Stimulated activated CD4-positive, alpha-beta T cell treated with anti-CD3 and anti-CD28 coated beads, Interleukin-12 subunit alpha, Interleukin-12 subunit beta, amount 100 ng/mL, for 24 hours (primary cell): ENCODE data around the gene LIMS2.

ENCODE experiments used
- DNase-seq, 2 experiments: peaks; one replicate each; pipeline ENCODE4 v3.0.0-alpha.2; 2020; ENCODE audit warnings: low read depth in 2 of 2

LIMS2 gene, protein sequence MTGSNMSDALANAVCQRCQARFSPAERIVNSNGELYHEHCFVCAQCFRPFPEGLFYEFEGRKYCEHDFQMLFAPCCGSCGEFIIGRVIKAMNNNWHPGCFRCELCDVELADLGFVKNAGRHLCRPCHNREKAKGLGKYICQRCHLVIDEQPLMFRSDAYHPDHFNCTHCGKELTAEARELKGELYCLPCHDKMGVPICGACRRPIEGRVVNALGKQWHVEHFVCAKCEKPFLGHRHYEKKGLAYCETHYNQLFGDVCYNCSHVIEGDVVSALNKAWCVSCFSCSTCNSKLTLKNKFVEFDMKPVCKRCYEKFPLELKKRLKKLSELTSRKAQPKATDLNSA

DNA sequence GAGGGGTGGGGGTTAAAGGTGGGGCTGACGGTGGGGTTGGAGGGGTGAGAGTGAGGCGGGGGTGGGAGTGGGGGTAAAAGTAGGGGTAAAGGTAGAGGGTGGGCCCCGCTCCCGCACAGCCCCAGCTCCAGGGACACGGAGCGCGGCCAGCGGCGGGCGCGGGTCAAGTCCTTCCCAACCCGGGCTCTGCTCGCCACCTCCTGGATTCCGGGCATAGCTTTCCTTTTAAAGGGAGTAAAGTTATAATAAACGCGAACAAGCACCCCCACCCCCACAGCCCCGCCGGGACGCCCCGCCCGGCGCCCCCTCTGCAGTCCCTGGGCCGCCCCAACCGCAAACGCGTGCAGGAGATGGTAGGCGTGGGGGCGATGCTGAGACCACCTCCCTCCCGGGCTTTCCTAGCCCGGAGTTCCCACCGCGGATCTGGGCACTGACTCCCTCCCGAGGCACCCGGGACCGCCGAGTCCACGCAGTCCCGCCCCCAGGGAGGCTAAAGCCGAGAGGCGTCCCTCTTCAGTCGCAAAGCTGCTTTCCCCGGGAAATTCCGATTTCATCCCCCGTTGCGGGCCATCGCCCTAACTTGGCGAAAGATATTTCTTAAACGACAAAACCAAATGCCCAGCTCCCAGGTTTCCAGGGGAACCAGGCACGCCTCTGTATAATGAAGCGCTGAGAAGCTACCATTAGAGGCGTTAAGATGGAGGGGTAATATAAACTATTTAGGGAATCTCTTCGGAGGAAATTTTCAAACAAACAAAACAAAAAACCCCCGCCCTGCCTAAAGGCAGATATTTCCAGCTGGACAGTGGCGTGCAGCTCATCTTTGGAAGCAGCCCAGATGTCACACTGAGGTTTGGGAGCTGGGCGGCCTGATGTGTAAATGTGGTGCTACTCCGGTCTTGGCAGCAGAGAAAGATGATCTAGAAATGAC lies at the start of gene LIMS2:
Gene LIMS2, minus strand, starts transcription at position 200 of the 931 bp plus-strand sequence. CDS start 506 bp downstream, outside the sequence.
- DNase-seq: no peak

DNA sequence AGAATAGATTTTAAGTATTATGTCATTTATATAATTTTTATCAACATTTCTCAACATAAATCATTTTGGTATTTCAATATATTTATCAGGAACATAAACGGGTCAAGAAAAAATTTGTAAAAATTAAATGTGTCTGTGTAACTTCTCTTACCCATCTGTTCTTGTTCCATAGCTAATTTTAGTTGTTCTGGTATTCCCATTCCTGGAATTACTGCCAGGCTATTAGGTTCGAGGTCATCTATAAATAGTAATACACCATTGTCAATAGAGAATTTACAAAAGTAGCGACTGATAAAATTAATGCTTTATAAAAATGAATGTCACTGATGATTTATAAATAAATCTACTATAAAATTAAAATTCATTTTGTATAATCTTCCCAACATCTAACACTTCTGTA lies 47.5 kb upstream of the LIMS2 start:
- no peak for DNase-seq

DNA sequence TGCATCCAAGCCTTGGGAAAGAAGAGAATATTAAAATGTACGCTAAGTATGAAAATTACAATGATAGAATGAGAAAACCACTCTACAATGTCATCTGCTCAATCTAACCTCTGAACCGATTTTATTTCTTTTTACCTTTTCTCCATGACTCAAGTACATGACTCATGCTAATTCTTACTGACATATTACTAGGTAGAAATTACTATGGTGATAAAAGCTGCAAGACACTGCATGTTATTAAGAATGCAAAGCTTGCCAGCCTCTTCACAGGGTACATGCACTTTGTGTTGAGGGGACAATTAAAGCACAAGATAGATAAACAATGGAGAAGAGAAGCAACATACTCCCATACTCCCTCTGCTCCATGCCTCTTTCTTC lies 46.6 kb upstream of the LIMS2 start:
- DNase-seq: no peak

DNA sequence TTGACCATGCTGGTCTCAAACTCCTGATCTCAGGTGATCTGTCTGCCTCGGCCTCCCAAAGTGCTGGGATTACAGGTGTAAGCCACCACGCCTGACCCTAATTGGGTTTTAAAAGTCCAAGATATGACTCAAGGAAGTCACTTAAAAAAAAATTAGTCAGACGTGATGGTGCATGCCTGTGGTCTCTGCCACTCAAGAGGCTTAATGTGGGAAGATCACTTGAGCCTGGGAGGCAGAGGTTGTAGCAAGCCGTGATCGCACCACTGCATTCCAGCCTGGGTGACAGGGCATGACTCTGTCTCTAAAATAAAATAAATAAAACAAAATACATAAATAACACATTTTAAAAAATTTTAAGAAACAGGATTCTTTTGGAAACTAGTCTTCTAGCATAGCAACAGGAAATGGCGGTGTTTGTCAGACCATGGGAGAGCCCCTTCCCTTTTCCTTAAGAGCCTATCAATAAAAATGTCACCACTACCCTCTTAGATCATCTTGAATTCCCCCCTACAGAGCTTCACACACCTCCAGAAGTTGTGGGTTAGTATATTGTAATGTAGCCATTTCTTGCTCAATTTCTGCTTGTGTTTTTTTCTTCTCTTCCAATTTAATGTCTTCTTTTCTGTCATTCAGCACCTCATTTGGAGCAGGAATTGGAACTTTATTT lies 46.1 kb upstream of the LIMS2 start:
- no peak for DNase-seq

DNA sequence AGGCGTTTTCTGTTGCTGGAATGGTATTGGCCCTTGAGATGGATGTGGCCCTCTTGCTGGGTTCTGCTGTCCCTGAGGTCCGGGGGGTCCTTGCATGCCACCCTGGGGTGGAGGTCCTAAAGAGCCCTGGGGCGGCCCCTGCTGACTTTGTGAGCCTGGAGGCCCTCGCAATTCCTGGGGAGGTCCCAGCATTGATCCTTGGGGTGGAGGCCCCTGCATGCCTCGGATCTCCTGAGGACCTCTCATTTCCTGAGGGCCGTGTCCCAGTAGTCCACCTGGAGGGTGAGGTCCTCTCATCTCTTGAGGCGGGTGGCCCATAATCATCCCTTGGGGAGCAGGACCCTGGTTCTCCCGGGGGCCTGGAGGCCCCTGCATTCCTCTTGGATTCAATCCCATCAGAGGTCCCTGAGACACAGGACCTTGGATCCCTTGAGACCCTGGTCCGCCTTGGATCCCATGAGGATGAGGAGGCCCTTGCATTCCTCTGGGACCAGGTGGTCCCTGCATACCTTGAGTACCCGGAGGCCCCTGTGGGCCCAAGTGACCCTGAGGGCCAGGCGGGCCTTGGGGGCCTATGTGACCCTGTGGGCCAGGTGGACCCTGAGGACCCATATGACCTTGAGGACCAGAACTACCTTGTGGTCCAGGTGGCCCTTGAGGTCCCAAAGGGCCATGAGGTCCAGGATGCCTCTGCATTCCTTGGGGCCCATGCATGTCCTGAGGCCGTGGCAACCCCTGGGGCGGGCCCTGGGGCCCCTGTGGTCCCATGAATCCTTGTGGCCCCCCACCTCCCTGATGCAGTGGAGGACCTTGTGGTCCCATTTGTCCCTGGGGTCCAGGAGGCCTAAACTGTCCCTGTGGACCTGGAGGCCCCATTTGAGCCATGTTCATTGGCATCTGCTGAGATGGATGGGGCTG lies 44.2 kb upstream of the LIMS2 start:
- DNase-seq: no peak

DNA sequence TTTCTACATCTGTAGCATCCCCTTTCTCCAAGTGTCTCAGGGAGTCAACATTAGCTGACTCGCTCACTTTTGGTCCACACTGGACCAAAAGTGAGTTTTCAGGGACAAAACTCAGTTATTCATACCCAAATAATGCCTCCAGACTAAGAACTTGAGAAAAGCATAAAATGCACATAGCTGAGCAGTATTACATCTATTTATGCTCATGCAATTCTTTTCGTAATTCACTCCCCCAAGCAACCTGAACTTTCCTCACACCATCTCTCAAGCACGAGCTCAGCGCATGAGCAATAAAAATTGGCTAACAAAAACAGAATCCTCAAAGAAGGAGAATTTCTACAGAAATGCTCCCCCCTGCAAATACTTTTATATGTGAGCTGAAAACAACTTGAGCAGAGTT lies 42.9 kb upstream of the LIMS2 start:
- DNase-seq: no peak

DNA sequence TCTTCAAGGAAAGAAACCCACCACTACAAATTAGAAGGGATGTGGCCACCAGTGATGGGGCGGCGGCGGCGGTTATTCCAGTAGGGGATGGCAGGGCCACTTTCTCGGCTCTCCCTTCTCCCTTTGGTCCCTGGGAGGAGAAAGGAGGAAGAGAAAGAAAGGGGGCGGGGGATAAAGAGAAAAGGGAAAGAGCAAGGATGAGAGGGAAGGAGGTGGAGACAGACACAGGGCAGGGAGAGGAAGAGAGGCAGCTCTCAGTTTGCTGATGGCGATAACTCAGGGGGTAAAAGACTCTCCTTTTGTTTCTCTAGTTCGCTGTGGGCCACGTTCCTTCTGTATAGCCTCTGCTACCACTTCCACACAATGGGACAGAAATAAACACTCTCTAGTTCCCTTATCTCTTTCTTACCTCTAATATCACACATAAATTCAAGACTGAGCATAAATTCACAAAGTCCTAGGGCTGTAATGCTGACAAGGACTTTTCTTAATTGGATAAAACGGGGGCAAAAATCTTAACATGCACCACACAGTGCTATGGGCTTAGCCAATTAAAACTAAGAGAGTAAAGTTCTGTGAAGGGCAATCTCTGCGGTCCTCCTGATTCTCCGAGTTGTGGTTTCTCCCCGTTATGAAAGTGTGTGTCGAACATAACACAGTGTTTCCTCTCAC lies 40.6 kb upstream of the LIMS2 start:
- no peak for DNase-seq

DNA sequence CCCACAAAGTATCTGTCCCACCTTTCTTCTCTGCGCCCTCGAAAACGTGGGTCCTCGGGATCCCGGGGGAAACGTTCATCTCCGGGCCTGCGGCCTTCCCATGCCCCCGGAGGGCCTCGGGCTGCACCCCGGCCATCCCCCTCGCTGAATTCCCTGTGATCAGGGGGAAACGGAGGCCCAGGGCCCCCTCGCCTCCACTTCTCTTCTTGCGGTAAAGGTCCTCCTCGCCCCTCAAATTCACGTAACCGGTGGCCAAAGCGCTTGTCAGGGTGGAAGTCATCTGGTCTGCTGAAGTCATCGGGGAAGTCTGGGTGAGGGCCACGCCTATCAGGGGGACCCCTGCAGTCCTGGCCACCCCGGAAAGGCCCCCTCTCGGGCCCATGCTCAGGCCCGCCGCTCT lies 38.2 kb upstream of the LIMS2 start:
- DNase-seq: no peak

DNA sequence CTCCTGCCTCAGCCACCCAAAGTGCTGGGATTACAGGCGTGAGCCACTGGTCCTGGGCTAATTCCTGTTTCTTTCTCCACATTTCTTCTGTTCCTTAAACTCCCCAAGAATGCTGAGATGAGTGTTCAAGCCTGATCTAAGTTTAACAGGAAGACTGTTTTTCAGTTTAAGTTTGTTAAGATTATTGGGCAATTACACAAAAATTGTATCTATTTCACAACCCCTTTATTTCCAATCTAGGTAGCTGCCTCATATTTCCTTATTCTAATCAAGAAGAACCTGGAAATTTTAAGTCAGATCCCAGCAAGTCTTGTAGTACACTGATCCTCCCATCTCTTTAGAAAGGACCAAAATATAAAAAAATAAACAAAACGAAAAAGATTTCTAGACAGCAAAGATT lies 37.7 kb upstream of the LIMS2 start:
- DNase-seq: no peak

DNA sequence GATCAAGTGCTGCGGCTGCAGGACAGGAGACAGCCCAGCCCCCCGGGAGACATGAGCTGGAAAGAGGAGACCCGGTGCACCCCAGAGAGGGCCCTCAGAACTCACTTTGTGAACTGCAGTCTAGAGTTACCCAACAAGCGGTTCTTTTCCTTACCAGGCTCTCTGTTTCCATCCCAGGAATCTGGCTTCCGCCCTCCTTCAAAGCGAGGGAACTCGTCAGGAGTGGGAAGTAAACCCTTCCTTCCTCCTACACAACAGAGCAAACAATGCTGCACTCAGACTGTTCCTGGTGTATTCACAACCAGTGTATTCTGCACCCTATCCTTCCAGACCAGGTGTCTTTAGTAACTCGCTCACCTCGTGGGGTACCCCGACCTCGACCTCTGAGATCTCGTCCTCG lies 34.0 kb upstream of the LIMS2 start:
- DNase-seq: no peak

DNA sequence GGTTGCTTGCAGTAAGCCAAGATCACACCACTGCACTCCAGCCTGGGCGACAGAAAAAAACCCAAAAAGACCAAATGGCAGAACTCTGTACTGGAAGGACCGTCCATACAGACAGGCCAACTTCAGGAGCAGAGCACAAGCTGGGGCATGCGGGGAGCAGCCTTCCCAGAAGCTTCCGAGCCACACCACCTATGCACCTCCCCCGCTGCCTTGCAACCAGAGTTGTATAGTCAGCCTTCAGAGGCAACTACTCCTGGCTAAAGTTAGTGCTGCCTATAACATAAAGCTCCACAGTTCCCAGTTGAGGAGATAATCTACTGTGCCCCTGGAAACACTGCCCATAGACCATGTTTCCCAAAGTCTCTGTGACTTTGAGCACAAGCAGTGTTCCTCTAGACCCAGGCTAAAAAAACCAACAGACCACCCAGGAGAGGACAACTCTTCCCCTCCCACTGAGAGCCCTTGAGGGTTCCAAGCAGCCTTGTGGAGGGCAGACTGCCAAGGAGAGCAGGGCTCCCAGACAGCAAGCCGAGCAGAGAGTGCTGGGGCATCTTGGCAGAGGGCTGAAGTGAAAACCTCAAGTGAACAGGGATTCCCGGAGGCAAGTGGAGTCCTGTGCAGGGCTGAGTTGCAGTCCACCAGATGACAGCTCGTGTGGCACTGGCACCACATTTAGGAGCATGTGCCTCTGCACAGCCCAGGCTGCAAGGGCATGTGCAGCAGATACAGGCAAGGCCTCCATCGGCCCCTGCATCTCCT lies 32.7 kb upstream of the LIMS2 start:
- no peak for DNase-seq

DNA sequence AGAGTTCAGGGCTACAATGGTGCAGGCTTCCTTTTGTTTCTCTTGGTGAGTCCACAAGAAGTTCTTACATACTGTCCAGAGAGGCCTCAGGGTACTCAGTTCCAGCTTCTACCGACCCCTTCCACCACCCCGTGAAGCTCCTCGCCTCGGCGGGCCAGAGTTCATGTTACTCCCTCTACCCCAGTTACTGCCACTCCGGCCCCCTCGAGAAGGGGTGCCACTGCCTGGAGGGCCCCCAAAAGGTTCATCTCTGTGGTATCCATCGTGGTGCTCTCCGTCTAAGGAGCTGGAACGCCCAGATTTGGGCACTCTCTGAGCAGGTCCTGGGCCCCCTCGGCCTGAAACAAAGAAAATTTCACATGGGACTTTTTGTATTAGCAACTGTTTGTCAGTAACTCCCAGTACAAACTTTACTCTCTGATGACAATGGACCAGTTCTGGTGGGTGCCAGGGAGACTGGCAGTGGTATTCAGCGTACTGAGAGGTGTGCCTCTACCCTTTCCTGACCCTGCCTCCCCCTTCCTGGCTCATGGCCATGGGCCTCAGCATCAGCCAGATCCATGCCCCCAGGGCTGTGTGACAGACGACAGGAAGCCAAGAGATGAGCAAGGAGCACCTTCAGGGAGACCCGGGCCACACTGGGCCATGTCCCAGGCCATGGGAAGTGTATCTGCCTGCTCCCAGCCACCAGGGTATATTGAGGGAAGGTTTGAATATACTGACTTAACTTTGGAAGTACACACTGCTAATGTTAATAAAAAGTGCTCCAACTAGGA lies 31.1 kb upstream of the LIMS2 start:
- DNase-seq: no peak

DNA sequence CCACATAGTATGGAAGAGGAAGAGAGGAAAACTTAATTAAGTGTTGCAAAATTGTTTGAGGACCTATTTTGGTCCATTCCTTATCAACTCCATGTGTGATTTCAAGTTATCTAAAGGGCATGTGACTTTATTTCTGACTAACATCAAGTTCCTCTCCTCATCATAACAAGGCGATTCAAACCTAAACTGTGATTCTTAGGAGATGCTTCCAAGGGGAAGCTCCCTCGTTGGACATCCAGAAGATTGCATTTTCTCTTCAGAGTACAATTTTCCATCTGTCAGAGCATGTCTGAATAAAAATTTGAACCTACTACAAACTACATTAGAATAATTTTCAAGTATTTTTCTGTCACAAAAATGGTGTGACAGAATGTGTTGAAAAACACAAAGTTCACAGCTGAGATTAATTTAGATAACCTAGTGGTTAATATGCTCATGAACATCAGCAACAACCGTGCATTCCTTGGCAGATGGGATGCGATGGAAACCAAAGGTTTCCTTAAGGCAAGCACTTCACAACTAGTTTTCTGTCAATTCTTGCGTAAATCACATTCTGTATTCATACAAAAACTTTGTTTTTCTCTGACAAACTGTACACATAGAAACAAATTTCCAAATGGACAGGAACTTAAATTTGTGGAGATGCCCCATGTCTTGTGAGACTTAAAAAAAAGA lies 30.2 kb upstream of the LIMS2 start:
- no peak for DNase-seq

DNA sequence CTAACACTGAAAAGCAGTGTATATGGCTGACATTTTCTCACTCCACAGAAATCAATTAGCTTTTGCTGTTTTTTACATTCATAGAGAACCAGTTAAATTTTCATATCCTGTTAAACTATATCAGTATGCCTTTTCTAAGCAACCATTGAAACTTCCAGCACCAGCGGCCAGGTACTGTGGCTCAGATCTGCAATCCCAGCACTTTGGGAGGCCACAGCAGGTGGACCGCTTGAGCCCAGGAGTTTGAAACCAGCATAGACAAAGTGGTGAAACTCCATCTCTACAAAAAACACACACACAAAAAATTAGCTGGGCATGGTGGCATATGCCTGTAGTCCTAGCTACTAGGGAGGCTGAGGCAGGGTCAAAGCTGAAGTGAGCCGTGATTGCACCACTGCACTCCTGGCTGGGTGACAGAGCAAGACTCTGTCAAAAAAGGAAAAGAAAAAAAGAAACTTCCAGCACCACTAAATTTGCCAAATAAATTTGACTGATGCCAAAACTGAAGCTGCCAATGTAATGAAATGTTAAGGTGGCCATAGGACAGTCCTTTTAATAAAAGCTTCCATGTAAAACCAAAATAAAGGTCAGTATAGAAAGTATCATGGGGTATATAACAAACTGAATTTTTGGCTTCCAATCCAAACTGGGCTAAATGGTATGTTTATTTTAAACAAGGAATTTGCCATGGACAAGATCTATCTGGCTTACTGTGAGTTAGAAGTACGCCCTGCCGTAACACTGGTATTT lies 29.5 kb upstream of the LIMS2 start:
- no peak for DNase-seq

DNA sequence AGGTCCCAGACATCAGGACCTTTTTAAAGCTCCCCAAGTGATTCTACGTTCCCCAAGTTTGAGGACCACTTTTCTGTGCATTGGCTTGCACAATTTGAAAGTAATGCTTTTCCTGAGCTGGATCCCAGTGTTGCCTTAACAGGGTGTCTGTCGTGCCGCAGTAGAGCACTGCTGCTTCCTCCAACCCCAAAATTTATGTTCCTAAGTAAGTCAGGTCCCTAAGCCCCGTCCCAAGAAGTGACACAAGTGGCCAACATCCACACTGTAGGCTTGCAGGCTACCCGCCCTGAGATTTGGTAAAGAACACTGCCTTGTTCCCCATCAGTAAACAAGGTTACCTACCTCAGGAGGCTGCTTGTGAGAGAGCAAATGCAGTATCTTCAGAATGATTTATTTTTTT lies 28.0 kb upstream of the LIMS2 start:
- no peak for DNase-seq

DNA sequence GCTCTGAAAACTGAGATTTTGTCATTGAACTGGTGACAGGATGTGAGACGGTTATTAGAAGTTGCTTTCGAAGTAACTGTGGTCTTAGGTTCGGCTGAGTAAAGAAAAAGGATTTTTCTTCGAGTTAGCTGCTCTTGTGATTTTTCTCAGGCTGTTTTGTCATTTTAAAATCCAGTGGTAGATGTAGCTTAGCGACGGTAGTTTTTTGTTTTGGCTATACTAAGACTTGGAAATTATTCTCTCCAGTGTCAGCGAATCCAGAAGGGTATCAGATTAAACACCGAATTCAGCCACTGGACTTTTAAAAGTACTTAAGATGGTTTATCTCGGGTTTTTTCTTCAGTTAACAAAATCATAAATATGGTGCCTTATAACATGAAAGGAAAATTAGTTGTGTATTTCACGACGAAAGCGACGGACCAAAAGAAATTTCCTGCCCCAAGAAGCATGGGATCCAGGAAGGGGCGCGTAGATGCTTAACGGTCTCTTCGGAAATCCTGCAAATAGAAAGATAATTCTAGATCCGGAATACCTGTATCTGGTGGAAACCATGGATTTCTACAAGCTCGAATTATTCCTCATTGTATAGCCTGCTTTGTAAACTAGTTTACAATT lies 27.2 kb upstream of the LIMS2 start:
- DNase-seq: no peak

DNA sequence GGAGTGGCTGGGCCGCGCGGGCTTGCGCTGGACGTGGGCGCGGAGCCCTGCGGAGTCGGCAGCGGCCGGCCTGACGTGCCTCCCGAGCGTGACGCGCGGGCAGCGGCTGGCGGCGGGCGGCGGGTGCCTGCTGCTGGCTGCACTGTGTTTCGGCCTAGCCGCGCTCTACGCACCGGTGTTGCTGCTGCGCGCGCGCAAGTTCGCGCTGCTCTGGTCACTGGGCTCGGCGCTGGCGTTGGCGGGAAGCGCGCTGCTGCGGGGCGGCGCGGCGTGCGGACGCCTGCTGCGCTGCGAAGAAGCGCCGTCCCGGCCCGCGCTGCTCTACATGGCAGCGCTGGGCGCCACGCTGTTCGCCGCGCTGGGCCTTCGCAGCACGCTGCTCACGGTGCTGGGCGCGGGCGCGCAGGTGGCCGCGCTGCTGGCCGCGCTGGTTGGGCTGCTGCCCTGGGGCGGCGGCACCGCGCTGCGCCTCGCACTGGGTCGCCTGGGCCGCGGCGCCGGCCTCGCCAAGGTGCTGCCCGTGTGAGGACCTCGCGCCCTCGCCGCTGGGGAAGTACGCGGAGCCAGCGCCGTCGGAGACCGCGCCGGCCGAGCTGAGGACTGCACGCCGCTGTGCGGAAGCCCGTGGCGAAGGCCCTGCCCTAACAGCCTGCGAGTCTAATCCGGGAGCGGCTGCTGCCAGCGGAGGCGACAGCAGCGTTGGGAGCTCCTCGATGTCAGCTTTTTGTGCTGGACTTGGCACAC lies 26.5 kb upstream of the LIMS2 start:
- peak; percentile 54 to 56 for DNase-seq
